ENCODE results near the gene CD2AP. TPM values are rescaled to one million over a fixed set of nuclear protein-coding genes. Genes with fewer than 3 reads are reported as not detected.

CD2AP gene
- total and polyA plus RNA-seq, 9 of the 15 experiments (the other 6 are each of a cell fraction or from before 2014, with no cell fraction given) = 9.4 to 69.7 (median 38.7) TPM

- TF ChIP-seq TCF15 (CRISPR knock-in tag; IDR thresholded peaks at IDR 0.05) (no peak), DACH1 (IDR thresholded peaks at IDR 0.05; ENCODE audit: partially characterized antibody) (no peak), C11orf30 (IDR thresholded peaks at IDR 0.05; ENCODE audit: low read depth) (peak; percentile 7; the same call in 1 of the 2 replicates), ZFP1 (CRISPR knock-in tag; IDR thresholded peaks at IDR 0.05) (no peak), DPF2 (IDR thresholded peaks at IDR 0.05) (peak; percentile 31; the same call in 1 of the 2 replicates), ZNF217 (CRISPR knock-in tag; IDR thresholded peaks at IDR 0.05) (no peak), CREB1 (IDR thresholded peaks at IDR 0.05) (no peak), CREB1 (CRISPR knock-in tag; IDR thresholded peaks at IDR 0.05) (peak; percentile 24; the same call in 1 of the 2 replicates), SMARCE1 (IDR thresholded peaks at IDR 0.05) (0 out of 2 replicates have a peak, but pooled peaks have one; percentile 37), CTBP1 (IDR thresholded peaks at IDR 0.05; ENCODE audit: borderline replicate concordance) (peak; percentile 42; the same call in 1 of the 2 replicates), MEIS2 (IDR thresholded peaks at IDR 0.05; ENCODE audit: partially characterized antibody) (peak; percentile 65), PREB (CRISPR knock-in tag; IDR thresholded peaks at IDR 0.05) (no peak), NRF1 (conservative IDR thresholded peaks at IDR 0.05 in 1 of 2, IDR thresholded peaks at IDR 0.05 in 1 of 2) (peak; percentile 42 to 50; a peak in 3 of 4 replicates), ZNF780A (CRISPR knock-in tag; IDR thresholded peaks at IDR 0.05) (no peak), SMARCA4 (IDR thresholded peaks at IDR 0.05) (peak; percentile 37; the same call in 1 of the 2 replicates), JUN (IDR thresholded peaks at IDR 0.05; ENCODE audit: borderline replicate concordance, low read depth, low read length) (peak; percentile 70; the same call in 1 of the 2 replicates), JUN (CRISPR knock-in tag; IDR thresholded peaks at IDR 0.05; ENCODE audit: borderline replicate concordance) (no peak)
- TF ChIP-seq, protein P1, sequence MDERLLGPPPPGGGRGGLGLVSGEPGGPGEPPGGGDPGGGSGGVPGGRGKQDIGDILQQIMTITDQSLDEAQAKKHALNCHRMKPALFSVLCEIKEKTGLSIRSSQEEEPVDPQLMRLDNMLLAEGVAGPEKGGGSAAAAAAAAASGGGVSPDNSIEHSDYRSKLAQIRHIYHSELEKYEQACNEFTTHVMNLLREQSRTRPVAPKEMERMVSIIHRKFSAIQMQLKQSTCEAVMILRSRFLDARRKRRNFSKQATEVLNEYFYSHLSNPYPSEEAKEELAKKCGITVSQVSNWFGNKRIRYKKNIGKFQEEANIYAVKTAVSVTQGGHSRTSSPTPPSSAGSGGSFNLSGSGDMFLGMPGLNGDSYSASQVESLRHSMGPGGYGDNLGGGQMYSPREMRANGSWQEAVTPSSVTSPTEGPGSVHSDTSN (CRISPR knock-in tag; IDR thresholded peaks at IDR 0.05; ENCODE audit: low read depth) = no peak
- TF ChIP-seq, protein P1 (tag; conservative IDR thresholded peaks at IDR 0.05; ENCODE audit: low read depth) = peak; percentile 42; the same call in 1 of the 2 replicates
- TF ChIP-seq, protein P2, sequence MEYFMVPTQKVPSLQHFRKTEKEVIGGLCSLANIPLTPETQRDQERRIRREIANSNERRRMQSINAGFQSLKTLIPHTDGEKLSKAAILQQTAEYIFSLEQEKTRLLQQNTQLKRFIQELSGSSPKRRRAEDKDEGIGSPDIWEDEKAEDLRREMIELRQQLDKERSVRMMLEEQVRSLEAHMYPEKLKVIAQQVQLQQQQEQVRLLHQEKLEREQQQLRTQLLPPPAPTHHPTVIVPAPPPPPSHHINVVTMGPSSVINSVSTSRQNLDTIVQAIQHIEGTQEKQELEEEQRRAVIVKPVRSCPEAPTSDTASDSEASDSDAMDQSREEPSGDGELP (CRISPR knock-in tag; IDR thresholded peaks at IDR 0.05; ENCODE audit: borderline replicate concordance) = 0 out of 2 replicates have a peak, but pooled peaks have one; percentile 13
- TF ChIP-seq, protein P3, sequence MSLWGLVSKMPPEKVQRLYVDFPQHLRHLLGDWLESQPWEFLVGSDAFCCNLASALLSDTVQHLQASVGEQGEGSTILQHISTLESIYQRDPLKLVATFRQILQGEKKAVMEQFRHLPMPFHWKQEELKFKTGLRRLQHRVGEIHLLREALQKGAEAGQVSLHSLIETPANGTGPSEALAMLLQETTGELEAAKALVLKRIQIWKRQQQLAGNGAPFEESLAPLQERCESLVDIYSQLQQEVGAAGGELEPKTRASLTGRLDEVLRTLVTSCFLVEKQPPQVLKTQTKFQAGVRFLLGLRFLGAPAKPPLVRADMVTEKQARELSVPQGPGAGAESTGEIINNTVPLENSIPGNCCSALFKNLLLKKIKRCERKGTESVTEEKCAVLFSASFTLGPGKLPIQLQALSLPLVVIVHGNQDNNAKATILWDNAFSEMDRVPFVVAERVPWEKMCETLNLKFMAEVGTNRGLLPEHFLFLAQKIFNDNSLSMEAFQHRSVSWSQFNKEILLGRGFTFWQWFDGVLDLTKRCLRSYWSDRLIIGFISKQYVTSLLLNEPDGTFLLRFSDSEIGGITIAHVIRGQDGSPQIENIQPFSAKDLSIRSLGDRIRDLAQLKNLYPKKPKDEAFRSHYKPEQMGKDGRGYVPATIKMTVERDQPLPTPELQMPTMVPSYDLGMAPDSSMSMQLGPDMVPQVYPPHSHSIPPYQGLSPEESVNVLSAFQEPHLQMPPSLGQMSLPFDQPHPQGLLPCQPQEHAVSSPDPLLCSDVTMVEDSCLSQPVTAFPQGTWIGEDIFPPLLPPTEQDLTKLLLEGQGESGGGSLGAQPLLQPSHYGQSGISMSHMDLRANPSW (CRISPR knock-in tag; IDR thresholded peaks at IDR 0.05) = no peak
Measured at GRCh38 chr6:47655719-47656595, 178.4 kb downstream of the CD2AP start (continued).
